A549 (cell line): ENCODE measurements around the gene GATB. TPM values are rescaled to one million over a fixed set of nuclear protein-coding genes. Genes with fewer than 3 reads are reported as not detected.

Experiments used
- ATAC-seq, 2 experiments: fragments of 200-7000 bp in 1 of 2; fragments of >200 bp in 1 of 2; cut with Nextera tagmentation in 1 of 2; cut with Tn5 transposase in 1 of 2; 3 replicates each; pipeline versions ENCODE4 v1.8.0 to v1.9.1; 2018 to 2020; ENCODE audit warnings: mild to moderate bottlenecking in 1 of 2, moderate library complexity in 1 of 2
- CTCF ChIA-PET: fragments of 300-600 bp; sonication (Branson Sonifier 250); formaldehyde crosslinking; extraction: SDS; loops from one replicate; lab custom pipeline; 2021; ENCODE audit warnings: antibody characterized with exemption, inconsistent platforms; lab: Yijun Ruan, JAX
- POLR2A ChIA-PET: fragments of 350-600 bp; formaldehyde crosslinking; extraction: SDS; loops from one replicate; lab custom pipeline; 2021; ENCODE audit warnings: antibody characterized with exemption, inconsistent platforms; lab: Yijun Ruan, JAX
- DNase-seq, 2 experiments: peaks; one replicate each; pipeline versions ENCODE4 v3.0.0 to v3.0.0-alpha.2; 2011 to 2016; ENCODE audit warnings: low read depth in 1 of 2, low spot score in 1 of 2
- FAIRE-seq: peaks from 2 replicates; lab custom pipeline; 2011; peaks lifted over from hg19 to GRCh38; lab: Jason Lieb, UNC
- H3K27ac ChIP-seq, 2 experiments: fragments of >200 bp; sonication (Bioruptor Twin); formaldehyde crosslinking; 3 replicates each; pipeline ENCODE4 v1.5.1; 2016 to 2017
- H3K4me1 ChIP-seq: fragments of >200 bp; sonication (Bioruptor Twin); formaldehyde crosslinking; 3 replicates; pipeline ENCODE4 v1.6.1; 2016
- H3K4me2 ChIP-seq: fragments of >200 bp; sonication (Bioruptor Twin); formaldehyde crosslinking; 3 replicates; pipeline ENCODE4 v1.6.1; 2016
- H3K4me3 ChIP-seq: fragments of >200 bp; sonication (Bioruptor Twin); formaldehyde crosslinking; 3 replicates; pipeline ENCODE4 v1.5.1; 2016
- H3K9me3 ChIP-seq: fragments of >200 bp; sonication (Bioruptor Twin); formaldehyde crosslinking; 3 replicates; pipeline ENCODE4 v1.6.1; 2016
- BCL3 ChIP-seq: fragments of >200 bp; sonication (Bioruptor Twin); formaldehyde crosslinking; IDR thresholded peaks from 3 replicates; pipeline ENCODE4 v1.6.1; 2016
- CHD4 ChIP-seq: fragments of 200-600 bp; sonication (generic); IDR thresholded peaks from 2 replicates; pipeline ENCODE4 v1.6.1; 2016; ENCODE audit warnings: antibody characterized with exemption, mild to moderate bottlenecking, borderline replicate concordance
- CTCF ChIP-seq: fragments of >200 bp; sonication (Bioruptor Twin); formaldehyde crosslinking; IDR thresholded peaks from 3 replicates; pipeline ENCODE4 v1.5.1; 2016
- EHF ChIP-seq: fragments of 250-450 bp; sonication (Bioruptor Pico); IDR thresholded peaks from 2 replicates; pipeline ENCODE4 v1.5.0; 2020; ENCODE audit warnings: mild to moderate bottlenecking
- ELK1 ChIP-seq: fragments of 150-350 bp; IDR thresholded peaks from 2 replicates; pipeline ENCODE4 v1.6.1; 2014; ENCODE audit warnings: low read depth, mild to moderate bottlenecking, low read length
- FOSL2 ChIP-seq, 2 experiments: fragments of 450-650 bp in 1 of 2; fragments of >200 bp in 1 of 2; sonication (Bioruptor Twin) in 1 of 2; formaldehyde crosslinking; IDR thresholded peaks; 2 replicates each; pipeline versions ENCODE4 v1.5.0 to v1.6.1; 2016 to 2020; ENCODE audit warnings: mild to moderate bottlenecking in 1 of 2, moderate library complexity in 1 of 2
- HDAC2 ChIP-seq: fragments of 200-600 bp; sonication (generic); IDR thresholded peaks from 2 replicates; pipeline ENCODE4 v1.6.1; 2016
- HOXA7 ChIP-seq: fragments of 250-450 bp; sonication (Bioruptor Pico); IDR thresholded peaks from 2 replicates; pipeline ENCODE4 v1.5.0; 2020; ENCODE audit warnings: mild to moderate bottlenecking, moderate library complexity
- HOXB5 ChIP-seq: fragments of 250-450 bp; sonication (Bioruptor Pico); IDR thresholded peaks from 2 replicates; pipeline ENCODE4 v1.5.0; 2020; ENCODE audit warnings: mild to moderate bottlenecking, moderate library complexity
- NFE2L2 ChIP-seq: fragments of 150-350 bp; conservative IDR thresholded peaks from 2 replicates; pipeline ENCODE4 v1.6.1; 2014; ENCODE audit warnings: low read length
- TP53 ChIP-seq: fragments of 250-450 bp; sonication (Bioruptor Pico); IDR thresholded peaks from 2 replicates; pipeline ENCODE4 v1.5.0; 2021; ENCODE audit warnings: mild to moderate bottlenecking, moderate library complexity
- USF2 ChIP-seq: fragments of 450-650 bp; IDR thresholded peaks from 2 replicates; pipeline ENCODE4 v1.6.1; 2014; ENCODE audit warnings: antibody characterized with exemption
- WGBS: methylation state at CpG from one replicate; pipeline ENCODE4 v1.1.6; 2017; ENCODE audit errors: missing lambda C conversion rate; 5-methylcytosine and 5-hydroxymethylcytosine counted together
- polyA plus RNA-seq, 4 experiments: library from polyadenylated mRNA; depleted of rRNA in 3 of 4; stranded (reverse); fragments of >200 nt; fragmentation: RNase III in 1 of 4; extraction: RNeasy Plus Mini Kit Qiagen cat#74134 plus additional on column Dnase treatment in 1 of 4; gene quantifications; 2 replicates in 3 of 4; 3 replicates in 1 of 4; pipeline ENCODE4 v1.2.3, GENCODE V29; 2011 to 2017

GATB gene
- polyA plus RNA-seq, 2 of the 4 experiments (the other 2 are of a cell fraction) = 12.1 to 17.8 TPM

GRCh38 chr4:151768835-151769234, 8.0 kb upstream of the GATB start:
- no peak overlapping the region for H3K4me3 ChIP-seq
- FAIRE-seq (no peak), ATAC-seq (no peak), DNase-seq (no peak)
- H3K4me1 ChIP-seq = no peaks in the 10 kb centered on the region
- no peak overlapping the region for H3K27ac ChIP-seq
- TF ChIP-seq HOXB5 (no peak), CHD4 (no peak), BCL3 (no peak), EHF (no peak)
- no peaks in the 10 kb centered on the region; the same call in 2 of the 3 replicates for H3K9me3 ChIP-seq
- ChIA-PET POLR2A (no interaction called here), CTCF (no interaction called here)
- WGBS = 2% methylated on average over 2 of the region's 2 CpGs
- no peak overlapping the region for H3K4me2 ChIP-seq

- Histone ChIP-seq H3K4me3 (no peak overlapping the region), H3K4me2 (no peak overlapping the region), H3K9me3 (no peaks in the 10 kb centered on the region), H3K4me1 (no peaks in the 10 kb centered on the region), H3K27ac (no peak overlapping the region)
- 0 out of 6 replicates have a peak, but pooled peaks of 1 of the 2 experiments have one; percentile 42 for ATAC-seq
- POLR2A ChIA-PET = no interaction called here
- TF ChIP-seq NFE2L2 (no peak), USF2 (no peak), FOSL2 (IDR thresholded peaks at IDR 0.05) (no peak), FOSL2 (CRISPR knock-in tag; IDR thresholded peaks at IDR 0.05) (no peak), ELK1 (no peak), HOXB5 (no peak), CTCF (no peak), HDAC2 (no peak)
- peak in 1 of 2 experiments; percentile 12 for DNase-seq
- 28% methylated on average over 4 of the region's 4 CpGs for WGBS
- FAIRE-seq = no peak
- CTCF ChIA-PET = no interaction called here
Observed at GRCh38 chr4:151766691-151767090, 5.9 kb upstream of the GATB start.

- FAIRE-seq = no peak
- CTCF ChIA-PET = interaction anchor here (0.7 to 1.6 kb wide), 2 partner anchors 9 to 16 kb away, joined by 3 read pairs; no protein-coding TSS in a partner anchor
- TF ChIP-seq HOXA7 = no peak
- TF ChIP-seq NFE2L2 = no peak
Observed at GRCh38 chr4:151760002-151760401, 805 bp downstream of the GATB start.

GRCh38 chr4:151753056-151753455, 7.8 kb downstream of the GATB start:
- TF ChIP-seq TP53 (CRISPR knock-in tag) = no peak
- TF ChIP-seq, all 56 proteins: peak for 0
- Histone ChIP-seq H3K9me3 (no peaks in the 10 kb centered on the region), H3K27ac (no peak overlapping the region), H3K4me2 (no peak overlapping the region), H3K4me3 (no peak overlapping the region), H3K4me1 (no peaks in the 10 kb centered on the region)
- WGBS = 85% methylated on average over 5 of the region's 5 CpGs
- no peak for DNase-seq
- no peak for FAIRE-seq
- ChIA-PET POLR2A (no interaction called here), CTCF (no interaction called here)
- no peak for ATAC-seq

More at GRCh38 chr4:151760002-151760401, 805 bp downstream of the GATB start:
- DNase-seq (peak in 1 of 2 experiments; percentile 4), ATAC-seq (no peak)
- Histone ChIP-seq H3K4me3 (peak overlapping the region; percentile 76), H3K9me3 (no peaks in the 10 kb centered on the region), H3K4me1 (peaks cover 3% of the 10 kb centered on the region; the same call in 1 of the 3 replicates), H3K4me2 (peak overlapping the region; percentile 91), H3K27ac (peak overlapping the region; percentile 72 to 86)
- WGBS = 18% methylated on average over 3 of the region's 3 CpGs
- POLR2A ChIA-PET = no interaction called here
